GM21576 (cell line): ENCODE data around the gene TM9SF1.

Source experiments
- ATAC-seq: cut with Tn5 transposase; IDR thresholded peaks from one replicate; pipeline ENCODE4 v1.9.1; 2021; ENCODE audit warnings: mild to moderate bottlenecking, moderate library complexity; ENCODE audit not compliant: unreplicated experiment

TM9SF1 gene

GRCh38 chr14:24179961-24180796 lies 15.1 kb downstream of the TM9SF1 start:
- ATAC-seq: no peak

- no peak for ATAC-seq
Measured at GRCh38 chr14:24179294-24179960, 15.8 kb downstream of the TM9SF1 start.

GRCh38 chr14:24178399-24179178 lies 16.7 kb downstream of the TM9SF1 start:
- ATAC-seq: no peak

GRCh38 chr14:24177891-24178290 lies 17.4 kb downstream of the TM9SF1 start:
- ATAC-seq: no peak

- ATAC-seq: no peak
Measured at GRCh38 chr14:24177041-24177825, 18.0 kb downstream of the TM9SF1 start.

- no peak for ATAC-seq
Measured at GRCh38 chr14:24176599-24176998, 18.6 kb downstream of the TM9SF1 start.

GRCh38 chr14:24172871-24173281 lies 22.4 kb downstream of the TM9SF1 start:
- ATAC-seq: no peak

GRCh38 chr14:24172261-24172860 lies 22.9 kb downstream of the TM9SF1 start:
- ATAC-seq: no peak

GRCh38 chr14:24171422-24172260 lies 23.6 kb downstream of the TM9SF1 start, which contains the start of gene REC8:
Gene REC8 (plus strand): TSS chr14:24172080. CDS start chr14:24172553, 473 bp downstream.
- peak; percentile 83 for ATAC-seq

- no peak for ATAC-seq
Measured at GRCh38 chr14:24167469-24168114, 27.6 kb downstream of the TM9SF1 start.

GRCh38 chr14:24165785-24166184 lies 29.5 kb downstream of the TM9SF1 start:
- ATAC-seq: no peak

GRCh38 chr14:24164518-24164991 lies 30.7 kb downstream of the TM9SF1 start:
- no peak for ATAC-seq

GRCh38 chr14:24162093-24162492 lies 33.1 kb downstream of the TM9SF1 start:
- no peak for ATAC-seq

- ATAC-seq: peak; percentile 79
Measured at GRCh38 chr14:24160850-24161804, 34.1 kb downstream of the TM9SF1 start, which contains the start of gene IRF9. Gene IRF9 (plus strand): TSS chr14:24161265. CDS start chr14:24162145, 880 bp downstream.

GRCh38 chr14:24160499-24160849 lies 34.8 kb downstream of the TM9SF1 start:
- ATAC-seq: no peak

GRCh38 chr14:24159777-24160498 lies 35.3 kb downstream of the TM9SF1 start:
- no peak for ATAC-seq

- ATAC-seq: no peak
Measured at GRCh38 chr14:24157331-24157730, 37.9 kb downstream of the TM9SF1 start.
